Ishikawa (cell line): Measurements from ENCODE around the gene PHF3.

Experiments used
- CEBPB ChIP-seq: IDR thresholded peaks from 2 replicates; pipeline ENCODE4 v1.6.1; 2012
- CREB1 ChIP-seq: IDR thresholded peaks from 2 replicates; pipeline ENCODE4 v1.6.1; 2012; ENCODE audit warnings: low read depth
- EGR1 ChIP-seq: IDR thresholded peaks from 2 replicates; pipeline ENCODE4 v1.6.1; 2012
- EP300 ChIP-seq: IDR thresholded peaks from 2 replicates; pipeline ENCODE4 v1.6.1; 2012; ENCODE audit warnings: borderline replicate concordance
- FOXM1 ChIP-seq: IDR thresholded peaks from 2 replicates; pipeline ENCODE4 v1.6.1; 2012; ENCODE audit warnings: low read depth, borderline replicate concordance
- NFIC ChIP-seq: IDR thresholded peaks from 2 replicates; pipeline ENCODE4 v1.6.1; 2012
- RAD21 ChIP-seq: IDR thresholded peaks from 2 replicates; pipeline ENCODE4 v1.6.1; 2012; ENCODE audit warnings: low read depth
- TAF1 ChIP-seq: IDR thresholded peaks from 2 replicates; pipeline ENCODE4 v1.6.1; 2012; ENCODE audit warnings: low read depth, mild to moderate bottlenecking
- TCF12 ChIP-seq: IDR thresholded peaks from 2 replicates; pipeline ENCODE4 v1.6.1; 2012; ENCODE audit warnings: low read depth
- TEAD4 ChIP-seq: IDR thresholded peaks from 2 replicates; pipeline ENCODE4 v1.6.1; 2012
- YY1 ChIP-seq: IDR thresholded peaks from 2 replicates; pipeline ENCODE4 v1.6.1; 2012; ENCODE audit warnings: low read depth
- ZBTB7A ChIP-seq: IDR thresholded peaks from 2 replicates; pipeline ENCODE4 v1.6.1; 2012; ENCODE audit warnings: low read depth
- TF ChIP-seq, protein P1 (sequence below): IDR thresholded peaks from 2 replicates; pipeline ENCODE4 v1.6.1; 2012; ENCODE audit warnings: low read depth, mild to moderate bottlenecking
- TF ChIP-seq, protein P2 (sequence below): IDR thresholded peaks from 2 replicates; pipeline ENCODE4 v1.6.1; 2012
- TF ChIP-seq, protein P3 (sequence below): IDR thresholded peaks from 2 replicates; pipeline ENCODE4 v1.6.1; 2012

Gene PHF3

DNA sequence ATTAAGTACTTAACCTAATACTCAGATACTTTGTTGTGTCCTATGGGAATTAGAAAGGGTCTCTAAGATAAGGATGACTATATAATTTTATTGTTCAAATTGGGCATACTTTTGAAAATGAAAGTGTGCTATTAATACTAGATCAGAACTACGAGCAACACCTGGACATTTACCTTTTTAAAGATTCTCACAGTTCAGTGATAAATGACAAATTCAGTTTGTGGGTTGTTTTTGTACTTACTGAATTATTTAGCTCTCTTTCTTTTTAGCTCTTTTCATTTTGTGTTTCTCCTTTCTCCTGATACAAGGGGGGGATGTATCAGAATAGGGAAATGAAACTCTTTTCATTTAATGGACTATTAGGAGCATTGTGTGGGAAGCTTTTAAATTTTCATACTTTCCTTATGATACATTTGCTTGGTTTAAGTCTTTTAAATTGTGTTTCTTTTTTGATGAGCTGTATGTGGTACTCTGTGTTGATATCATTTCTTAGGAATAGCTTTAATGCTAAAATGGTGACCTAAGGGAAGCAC, 47.5 kb downstream of the PHF3 start:
- TF ChIP-seq, protein P1, sequence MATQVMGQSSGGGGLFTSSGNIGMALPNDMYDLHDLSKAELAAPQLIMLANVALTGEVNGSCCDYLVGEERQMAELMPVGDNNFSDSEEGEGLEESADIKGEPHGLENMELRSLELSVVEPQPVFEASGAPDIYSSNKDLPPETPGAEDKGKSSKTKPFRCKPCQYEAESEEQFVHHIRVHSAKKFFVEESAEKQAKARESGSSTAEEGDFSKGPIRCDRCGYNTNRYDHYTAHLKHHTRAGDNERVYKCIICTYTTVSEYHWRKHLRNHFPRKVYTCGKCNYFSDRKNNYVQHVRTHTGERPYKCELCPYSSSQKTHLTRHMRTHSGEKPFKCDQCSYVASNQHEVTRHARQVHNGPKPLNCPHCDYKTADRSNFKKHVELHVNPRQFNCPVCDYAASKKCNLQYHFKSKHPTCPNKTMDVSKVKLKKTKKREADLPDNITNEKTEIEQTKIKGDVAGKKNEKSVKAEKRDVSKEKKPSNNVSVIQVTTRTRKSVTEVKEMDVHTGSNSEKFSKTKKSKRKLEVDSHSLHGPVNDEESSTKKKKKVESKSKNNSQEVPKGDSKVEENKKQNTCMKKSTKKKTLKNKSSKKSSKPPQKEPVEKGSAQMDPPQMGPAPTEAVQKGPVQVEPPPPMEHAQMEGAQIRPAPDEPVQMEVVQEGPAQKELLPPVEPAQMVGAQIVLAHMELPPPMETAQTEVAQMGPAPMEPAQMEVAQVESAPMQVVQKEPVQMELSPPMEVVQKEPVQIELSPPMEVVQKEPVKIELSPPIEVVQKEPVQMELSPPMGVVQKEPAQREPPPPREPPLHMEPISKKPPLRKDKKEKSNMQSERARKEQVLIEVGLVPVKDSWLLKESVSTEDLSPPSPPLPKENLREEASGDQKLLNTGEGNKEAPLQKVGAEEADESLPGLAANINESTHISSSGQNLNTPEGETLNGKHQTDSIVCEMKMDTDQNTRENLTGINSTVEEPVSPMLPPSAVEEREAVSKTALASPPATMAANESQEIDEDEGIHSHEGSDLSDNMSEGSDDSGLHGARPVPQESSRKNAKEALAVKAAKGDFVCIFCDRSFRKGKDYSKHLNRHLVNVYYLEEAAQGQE: no peak
- no peak for TF ChIP-seq YY1
- no peak for TF ChIP-seq CEBPB
- TF ChIP-seq EP300: no peak
- TF ChIP-seq FOXM1: no peak
- TF ChIP-seq, protein P2, sequence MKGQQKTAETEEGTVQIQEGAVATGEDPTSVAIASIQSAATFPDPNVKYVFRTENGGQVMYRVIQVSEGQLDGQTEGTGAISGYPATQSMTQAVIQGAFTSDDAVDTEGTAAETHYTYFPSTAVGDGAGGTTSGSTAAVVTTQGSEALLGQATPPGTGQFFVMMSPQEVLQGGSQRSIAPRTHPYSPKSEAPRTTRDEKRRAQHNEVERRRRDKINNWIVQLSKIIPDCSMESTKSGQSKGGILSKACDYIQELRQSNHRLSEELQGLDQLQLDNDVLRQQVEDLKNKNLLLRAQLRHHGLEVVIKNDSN: no peak
- no peak for TF ChIP-seq NFIC
- TF ChIP-seq, protein P3, sequence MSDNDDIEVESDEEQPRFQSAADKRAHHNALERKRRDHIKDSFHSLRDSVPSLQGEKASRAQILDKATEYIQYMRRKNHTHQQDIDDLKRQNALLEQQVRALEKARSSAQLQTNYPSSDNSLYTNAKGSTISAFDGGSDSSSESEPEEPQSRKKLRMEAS: no peak
- TF ChIP-seq CREB1: no peak
- TF ChIP-seq TAF1: no peak
- no peak for TF ChIP-seq RAD21
- TF ChIP-seq ZBTB7A: no peak
- TF ChIP-seq TCF12: no peak
- no peak for TF ChIP-seq TEAD4
- no peak for TF ChIP-seq EGR1

DNA sequence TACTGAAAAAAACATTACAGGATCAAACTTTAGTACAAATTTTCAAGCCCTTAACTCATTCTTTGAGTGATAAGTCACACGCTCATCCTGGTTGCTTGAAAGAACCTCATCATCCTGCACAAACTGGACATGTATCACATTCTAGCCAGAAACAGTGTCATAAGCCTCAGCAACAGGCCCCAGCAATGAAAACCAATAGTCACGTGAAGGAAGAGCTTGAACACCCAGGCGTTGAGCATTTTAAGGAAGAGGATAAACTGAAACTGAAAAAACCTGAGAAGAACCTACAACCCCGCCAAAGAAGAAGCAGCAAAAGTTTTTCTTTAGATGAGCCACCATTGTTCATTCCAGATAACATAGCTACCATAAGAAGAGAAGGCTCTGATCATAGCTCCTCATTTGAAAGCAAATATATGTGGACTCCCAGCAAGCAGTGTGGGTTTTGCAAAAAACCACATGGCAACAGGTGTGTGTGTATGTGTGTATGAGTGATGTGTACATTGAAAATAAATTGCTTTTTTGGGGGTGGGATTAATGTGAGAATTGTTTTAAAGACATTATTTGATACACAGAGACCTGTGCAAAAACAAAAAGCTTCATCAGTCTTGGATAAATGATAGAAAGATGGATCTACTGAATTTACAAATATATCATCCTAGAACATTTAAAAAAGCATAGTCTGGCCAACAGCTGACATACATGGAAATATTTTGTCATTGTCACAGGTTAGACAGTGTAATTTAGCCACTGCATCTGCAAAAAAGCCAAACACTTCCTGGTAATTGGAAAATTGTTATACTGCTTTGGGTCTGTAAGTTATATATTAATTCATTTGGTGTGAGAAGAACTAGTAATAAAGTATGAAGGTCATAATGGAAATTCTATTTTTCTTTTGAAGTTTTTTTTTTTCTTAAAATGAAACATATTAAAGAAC, 50.1 kb downstream of the PHF3 start:
- TF ChIP-seq CEBPB (no peak), TAF1 (no peak), NFIC (no peak), TCF12 (no peak), ZBTB7A (no peak), EGR1 (no peak), YY1 (no peak), TEAD4 (no peak), EP300 (no peak), FOXM1 (no peak), CREB1 (no peak)
- TF ChIP-seq, protein P1: no peak
- TF ChIP-seq, protein P3: no peak
- TF ChIP-seq, protein P2: no peak

DNA sequence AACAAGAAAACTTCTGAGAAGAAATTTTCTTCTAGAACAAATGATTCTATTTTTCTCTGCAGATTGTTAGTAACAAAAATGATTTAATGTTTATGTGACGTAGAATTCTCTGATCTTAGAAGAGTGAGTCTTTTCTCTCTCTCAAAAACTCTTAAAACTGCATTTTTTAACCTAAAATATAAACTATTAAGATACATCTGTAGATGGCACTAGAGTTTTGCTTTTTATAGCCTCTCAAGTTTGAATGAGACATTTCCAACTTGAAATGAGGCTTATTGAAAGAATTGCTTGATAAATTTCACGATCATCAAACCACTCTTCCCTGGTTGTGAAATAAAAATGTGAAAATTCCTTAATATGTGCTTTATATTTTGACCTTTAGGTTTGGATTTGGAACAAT, 53.8 kb downstream of the PHF3 start:
- TF ChIP-seq TEAD4 (no peak), TAF1 (no peak), YY1 (no peak)

DNA sequence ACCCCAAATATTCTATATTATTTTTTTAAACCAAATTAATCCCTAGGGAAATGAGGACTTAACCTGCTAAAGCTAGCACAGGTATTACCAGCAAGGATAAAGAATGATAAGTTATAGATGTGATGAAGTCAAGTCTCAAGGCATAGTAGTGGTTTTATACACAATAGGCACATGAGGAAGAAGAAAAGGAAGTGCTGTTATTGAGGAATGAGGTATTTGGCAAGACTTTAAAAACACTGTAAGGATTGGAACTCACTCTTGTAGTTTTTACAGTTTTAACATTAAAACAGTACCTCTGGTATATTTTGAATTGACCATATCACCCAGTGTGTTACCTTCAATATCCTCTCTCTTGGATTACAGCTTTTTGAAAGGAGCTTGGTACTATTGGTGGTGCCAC, 54.6 kb downstream of the PHF3 start:
- TF ChIP-seq FOXM1 (no peak), CEBPB (no peak), EP300 (no peak), EGR1 (no peak), NFIC (no peak), RAD21 (no peak), ZBTB7A (no peak)
- TF ChIP-seq, protein P2: no peak
- TF ChIP-seq, protein P1: no peak
